IPS-18a (cell line): ENCODE data around the gene TMEM114.

Experiments
- H3K27ac ChIP-seq: one replicate; pipeline ENCODE4 v1.5.1; 2013; ENCODE audit warnings: low read length
- H3K27me3 ChIP-seq: one replicate; pipeline ENCODE4 v1.6.1; 2013; ENCODE audit warnings: mild to moderate bottlenecking, low read length; ENCODE audit not compliant: control insufficient read depth, insufficient read depth
- H3K36me3 ChIP-seq: one replicate; pipeline ENCODE4 v1.6.1; 2013; ENCODE audit warnings: low read depth, low read length; ENCODE audit not compliant: control insufficient read depth
- H3K4me1 ChIP-seq: one replicate; pipeline ENCODE4 v1.6.1; 2013; ENCODE audit warnings: low read depth, low read length; ENCODE audit not compliant: control insufficient read depth
- H3K4me3 ChIP-seq: one replicate; pipeline ENCODE4 v1.5.1; 2013; ENCODE audit warnings: low read length
- H3K9ac ChIP-seq: one replicate; pipeline ENCODE4 v1.6.1; 2013; ENCODE audit warnings: mild to moderate bottlenecking, low read length, moderate library complexity
- H3K9me3 ChIP-seq: one replicate; pipeline ENCODE4 v1.6.1; 2013; ENCODE audit warnings: low read depth, low read length; ENCODE audit not compliant: control insufficient read depth

Gene TMEM114

DNA sequence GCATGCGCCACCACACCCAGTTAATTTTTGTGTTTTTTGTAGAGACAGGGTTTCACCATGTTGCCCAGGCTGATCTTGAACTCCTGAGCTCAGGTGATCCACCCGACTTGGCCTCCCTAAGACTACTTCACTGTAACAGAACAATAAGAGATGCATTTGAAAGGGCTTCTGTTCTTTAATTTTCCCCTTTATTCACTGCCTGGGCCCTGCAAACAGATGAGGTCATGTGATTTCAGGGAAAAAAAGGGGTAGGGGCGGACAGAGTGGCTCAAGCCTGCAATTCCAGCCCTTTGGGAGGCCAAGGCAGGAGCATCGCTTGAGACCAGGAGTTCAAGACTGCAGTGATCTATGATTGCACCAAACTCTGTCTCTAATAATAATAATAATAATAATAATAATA is 36.3 kb downstream of the TMEM114 start:
- Histone ChIP-seq H3K9me3 (no peaks in the 10 kb centered on the region), H3K4me1 (peaks cover 6% of the 10 kb centered on the region), H3K9ac (no peak overlapping the region), H3K27ac (no peak overlapping the region), H3K27me3 (no peaks in the 10 kb centered on the region), H3K36me3 (no peaks in the 10 kb centered on the region), H3K4me3 (no peak overlapping the region)

GRCh38 chr16:8552487-8553221 is 37.7 kb downstream of the TMEM114 start:
- H3K4me1 ChIP-seq, result peaks cover 6% of the 10 kb centered on the region
- no peaks in the 10 kb centered on the region for H3K27me3 ChIP-seq
- H3K9ac ChIP-seq, result no peak overlapping the region
- H3K36me3 ChIP-seq, result no peaks in the 10 kb centered on the region
- H3K4me3 ChIP-seq, result no peak overlapping the region
- no peaks in the 10 kb centered on the region for H3K9me3 ChIP-seq
- H3K27ac ChIP-seq, result no peak overlapping the region

DNA sequence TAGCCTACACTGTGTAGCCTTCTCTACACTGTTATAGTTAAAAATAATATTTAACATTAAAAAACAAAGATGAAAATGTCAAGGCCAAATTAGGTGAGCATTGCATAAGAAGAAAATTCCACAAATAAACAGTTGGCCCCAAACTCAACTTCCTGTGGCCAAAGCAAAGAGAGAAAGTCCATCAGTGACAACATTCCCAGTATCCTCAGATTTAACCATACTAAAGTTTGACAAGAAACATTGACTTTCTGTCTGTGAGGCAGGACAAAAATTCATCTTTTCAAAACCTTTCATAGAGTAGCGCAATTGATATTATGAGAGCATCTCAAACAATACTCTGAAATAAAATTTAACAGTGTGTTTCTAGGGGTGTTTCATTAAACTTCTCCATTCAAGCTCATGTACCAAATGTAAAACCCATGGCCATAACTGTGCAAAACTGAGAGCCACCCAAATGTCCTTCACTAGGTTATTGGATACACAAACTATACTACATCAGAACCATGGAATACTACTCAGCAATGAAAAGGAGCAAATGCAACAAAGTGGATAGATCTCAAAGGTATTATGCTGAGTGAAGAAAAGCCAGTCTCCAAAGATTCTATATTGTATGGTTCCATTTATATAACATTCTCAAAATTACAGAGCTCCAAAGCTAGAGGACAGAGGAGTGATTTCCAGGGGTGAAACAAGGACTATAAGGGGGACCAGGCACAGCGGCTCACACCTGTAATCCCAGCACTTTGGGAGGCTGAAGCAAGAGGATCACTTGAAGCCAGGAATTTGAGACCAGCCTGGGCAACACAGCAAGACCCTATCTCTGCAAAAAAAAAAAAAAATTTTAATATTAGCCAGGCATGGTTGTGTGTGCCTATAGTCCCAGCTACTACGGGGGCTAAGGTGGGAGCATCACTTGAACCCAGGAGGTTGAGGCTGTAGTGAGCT is 38.7 kb downstream of the TMEM114 start:
- H3K4me3 ChIP-seq, result no peak overlapping the region
- H3K36me3 ChIP-seq, result no peaks in the 10 kb centered on the region
- H3K4me1 ChIP-seq, result peaks cover 6% of the 10 kb centered on the region
- no peak overlapping the region for H3K9ac ChIP-seq
- no peak overlapping the region for H3K27ac ChIP-seq
- H3K9me3 ChIP-seq, result no peaks in the 10 kb centered on the region
- H3K27me3 ChIP-seq, result no peaks in the 10 kb centered on the region

DNA sequence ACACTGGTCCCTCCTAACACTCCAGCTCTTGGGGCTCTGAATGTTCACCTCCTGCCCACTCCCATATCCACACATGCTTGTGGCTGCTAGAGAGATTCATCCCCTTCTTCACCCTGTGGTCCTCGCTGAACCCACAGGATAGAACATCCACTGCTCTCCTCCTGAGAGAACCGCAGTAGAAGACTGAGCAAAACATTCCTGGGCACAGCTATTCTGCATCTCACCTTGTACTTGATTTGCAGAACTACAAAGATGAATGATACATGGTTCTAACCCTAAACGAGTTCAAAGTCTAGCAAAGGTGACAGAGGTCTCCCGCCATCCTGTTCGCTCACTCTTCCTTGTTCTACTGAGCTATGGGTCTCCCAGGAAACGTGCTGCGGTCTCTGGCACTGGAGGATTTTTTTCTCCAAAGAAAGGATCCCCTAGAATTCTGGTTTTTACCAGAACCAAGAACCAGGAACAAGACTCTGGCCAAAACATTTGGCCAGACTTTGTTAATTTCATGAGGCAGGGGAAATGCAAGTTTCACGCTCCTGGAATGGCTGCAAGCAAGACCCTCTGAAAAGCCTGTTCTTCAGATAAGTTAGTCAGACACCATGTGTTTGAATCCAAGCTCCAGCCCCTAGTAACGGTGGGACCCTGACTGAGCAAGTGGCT is 39.5 kb downstream of the TMEM114 start:
- H3K9me3 ChIP-seq, result no peaks in the 10 kb centered on the region
- H3K9ac ChIP-seq, result no peak overlapping the region
- no peak overlapping the region for H3K4me3 ChIP-seq
- H3K4me1 ChIP-seq, result peaks cover 6% of the 10 kb centered on the region
- no peaks in the 10 kb centered on the region for H3K36me3 ChIP-seq
- no peak overlapping the region for H3K27ac ChIP-seq
- H3K27me3 ChIP-seq, result no peaks in the 10 kb centered on the region

GRCh38 chr16:8549843-8550412 is 40.4 kb downstream of the TMEM114 start:
- peaks cover 6% of the 10 kb centered on the region for H3K4me1 ChIP-seq

DNA sequence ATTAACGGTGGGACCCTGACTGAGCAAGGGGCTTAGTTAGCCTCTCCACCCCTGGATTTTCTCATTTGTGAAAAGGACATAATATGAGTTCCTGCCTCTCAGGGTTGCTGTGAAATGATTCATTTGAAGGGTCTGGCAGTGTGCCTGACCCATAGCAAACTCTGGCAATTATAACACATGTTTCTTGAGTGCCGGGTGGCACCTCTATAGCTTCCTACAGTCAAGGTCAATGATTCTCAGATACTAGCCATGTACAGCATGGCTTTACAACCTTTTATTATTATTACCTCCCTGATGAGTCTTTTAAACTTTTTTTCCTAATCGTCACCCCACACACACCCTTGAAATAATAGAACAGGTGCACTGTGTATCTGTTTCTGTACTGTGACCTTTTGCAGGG is 42.1 kb downstream of the TMEM114 start:
- Histone ChIP-seq H3K27ac (no peak overlapping the region), H3K4me3 (no peak overlapping the region), H3K4me1 (peaks cover 6% of the 10 kb centered on the region), H3K9me3 (no peaks in the 10 kb centered on the region), H3K9ac (no peak overlapping the region), H3K27me3 (no peaks in the 10 kb centered on the region), H3K36me3 (no peaks in the 10 kb centered on the region)

More at GRCh38 chr16:8549843-8550412, 40.4 kb downstream of the TMEM114 start:
- no peaks in the 10 kb centered on the region for H3K36me3 ChIP-seq
- no peaks in the 10 kb centered on the region for H3K9me3 ChIP-seq
- no peaks in the 10 kb centered on the region for H3K27me3 ChIP-seq
- H3K27ac ChIP-seq, result no peak overlapping the region
- H3K9ac ChIP-seq, result no peak overlapping the region
- no peak overlapping the region for H3K4me3 ChIP-seq

DNA sequence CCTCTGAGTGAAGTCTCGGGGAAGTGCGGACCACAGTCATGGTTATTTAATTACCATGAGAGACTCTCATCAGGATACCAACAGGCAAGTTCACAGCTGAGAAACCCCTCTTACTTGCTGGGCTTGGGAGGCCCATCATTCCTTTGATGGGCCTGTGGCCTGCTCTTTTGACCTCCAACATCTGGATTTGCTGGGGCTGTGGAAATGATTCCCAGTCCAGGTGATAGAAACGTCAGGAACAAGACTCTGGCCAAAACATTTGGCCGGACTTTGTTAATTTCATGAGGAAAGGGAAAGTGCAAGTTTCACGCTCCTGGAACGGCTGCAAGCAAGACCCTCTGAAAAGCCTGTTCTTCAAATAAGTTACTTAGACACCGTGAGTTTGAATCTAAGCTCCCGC is 42.5 kb downstream of the TMEM114 start:
- no peaks in the 10 kb centered on the region for H3K36me3 ChIP-seq
- no peak overlapping the region for H3K9ac ChIP-seq
- no peaks in the 10 kb centered on the region for H3K27me3 ChIP-seq
- no peak overlapping the region for H3K27ac ChIP-seq
- no peak overlapping the region for H3K4me3 ChIP-seq
- H3K9me3 ChIP-seq, result no peaks in the 10 kb centered on the region
- peaks cover 1% of the 10 kb centered on the region for H3K4me1 ChIP-seq

GRCh38 chr16:8544406-8544805 is 45.9 kb downstream of the TMEM114 start:
- Histone ChIP-seq H3K4me3 (no peak overlapping the region), H3K27ac (no peak overlapping the region), H3K27me3 (no peaks in the 10 kb centered on the region), H3K9ac (no peak overlapping the region), H3K9me3 (no peaks in the 10 kb centered on the region), H3K36me3 (no peaks in the 10 kb centered on the region), H3K4me1 (no peaks in the 10 kb centered on the region)

DNA sequence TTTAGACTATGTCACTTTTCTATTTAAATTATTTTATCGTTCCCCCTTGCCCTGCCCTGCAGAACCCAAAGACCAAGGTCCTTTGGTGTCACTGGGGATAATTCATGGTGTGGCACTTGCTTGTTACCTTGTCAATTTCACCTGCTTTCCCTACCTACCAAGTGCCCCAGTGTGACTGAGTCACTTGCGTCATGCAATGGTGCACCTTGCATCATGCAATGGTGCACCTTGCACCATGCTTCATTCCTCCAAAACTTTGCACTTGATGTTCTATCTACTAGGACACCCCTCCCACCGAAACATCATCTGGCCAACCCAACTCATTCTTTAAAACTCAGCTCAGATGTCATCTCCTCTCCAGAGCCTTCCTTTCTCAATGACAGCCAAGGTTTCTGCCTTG is 47.1 kb downstream of the TMEM114 start:
- no peaks in the 10 kb centered on the region for H3K4me1 ChIP-seq

GRCh38 chr16:8542393-8542792 is 47.9 kb downstream of the TMEM114 start:
- no peak overlapping the region for H3K4me3 ChIP-seq
- H3K27ac ChIP-seq, result no peak overlapping the region
- no peaks in the 10 kb centered on the region for H3K4me1 ChIP-seq
- H3K9ac ChIP-seq, result no peak overlapping the region
- H3K36me3 ChIP-seq, result no peaks in the 10 kb centered on the region
- no peaks in the 10 kb centered on the region for H3K27me3 ChIP-seq
- H3K9me3 ChIP-seq, result no peaks in the 10 kb centered on the region

More for the DNA sequence above, 47.1 kb downstream of the TMEM114 start:
- H3K36me3 ChIP-seq, result no peaks in the 10 kb centered on the region
- H3K27me3 ChIP-seq, result no peaks in the 10 kb centered on the region
- H3K9ac ChIP-seq, result no peak overlapping the region
- H3K4me3 ChIP-seq, result no peak overlapping the region
- H3K27ac ChIP-seq, result no peak overlapping the region
- H3K9me3 ChIP-seq, result no peaks in the 10 kb centered on the region

DNA sequence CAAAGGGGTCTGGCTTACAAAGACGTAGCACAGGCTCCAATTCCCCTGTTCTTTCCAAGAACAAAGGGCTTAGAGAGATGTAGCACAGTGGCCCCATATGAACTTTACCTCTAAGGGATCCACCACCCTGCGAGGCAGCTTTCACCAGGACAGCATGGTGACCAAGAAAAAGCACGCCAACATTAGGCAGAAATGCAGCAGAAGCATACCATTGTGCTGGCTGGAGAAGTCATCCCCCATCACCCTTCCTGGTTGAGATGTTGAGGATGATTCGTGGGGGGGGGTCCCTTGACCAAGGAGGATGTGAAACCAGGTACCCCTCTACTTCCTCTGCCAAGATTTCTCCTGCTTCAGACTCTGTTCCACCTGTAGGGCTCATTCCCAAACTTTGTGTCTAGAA is 48.4 kb downstream of the TMEM114 start:
- Histone ChIP-seq H3K4me1 (no peaks in the 10 kb centered on the region), H3K27me3 (no peaks in the 10 kb centered on the region), H3K27ac (no peak overlapping the region), H3K4me3 (no peak overlapping the region), H3K9ac (no peak overlapping the region), H3K36me3 (no peaks in the 10 kb centered on the region), H3K9me3 (no peaks in the 10 kb centered on the region)
